MM.1S (cell line): ENCODE data around the gene EID3.

ENCODE experiments used
- DNase-seq: peaks from one replicate; pipeline ENCODE4 v3.0.0-alpha.2; 2015
- H2AFZ ChIP-seq: fragments of 300-600 bp; sonication (generic); 2 replicates; pipeline ENCODE4 v1.6.0; 2016; ENCODE audit warnings: antibody characterized with exemption, low read length
- H3F3A ChIP-seq: fragments of 300-600 bp; sonication (generic); 2 replicates; pipeline ENCODE4 v1.6.1; 2016; ENCODE audit warnings: mild to moderate bottlenecking, antibody characterized with exemption, low read length, moderate library complexity, mixed read lengths; ENCODE audit not compliant: insufficient read depth
- H3K27ac ChIP-seq: fragments of 300-600 bp; sonication (generic); 2 replicates; pipeline ENCODE4 v1.5.1; 2016; ENCODE audit warnings: mild to moderate bottlenecking, low read length
- H3K27me3 ChIP-seq: fragments of 300-600 bp; sonication (generic); replicated peaks from 2 replicates; pipeline ENCODE4 v1.6.0; 2016; ENCODE audit warnings: low read length; ENCODE audit not compliant: insufficient read depth
- H3K36me3 ChIP-seq: fragments of 300-600 bp; sonication (generic); replicated peaks from 2 replicates; pipeline ENCODE4 v1.6.1; 2016; ENCODE audit warnings: mild to moderate bottlenecking, low read length, mixed read lengths; ENCODE audit not compliant: insufficient read depth
- H3K4me1 ChIP-seq: fragments of 300-600 bp; sonication (generic); 2 replicates; pipeline ENCODE4 v1.6.1; 2016; ENCODE audit warnings: low read length, mixed read lengths
- H3K4me2 ChIP-seq: fragments of 300-600 bp; sonication (generic); 2 replicates; pipeline ENCODE4 v1.6.0; 2016; ENCODE audit warnings: low read depth, low read length
- H3K4me3 ChIP-seq: fragments of 300-600 bp; sonication (generic); 2 replicates; pipeline ENCODE4 v1.5.1; 2016; ENCODE audit warnings: low read length, mixed read lengths
- H3K79me2 ChIP-seq: fragments of 300-600 bp; sonication (generic); 2 replicates; pipeline ENCODE4 v1.6.1; 2016; ENCODE audit warnings: mixed run types, low read length, mixed read lengths
- H3K9ac ChIP-seq: fragments of 300-600 bp; sonication (generic); 2 replicates; pipeline ENCODE4 v1.6.1; 2016; ENCODE audit warnings: low read length, mixed read lengths
- H3K9me2 ChIP-seq: fragments of 300-600 bp; sonication (generic); replicated peaks from 2 replicates; pipeline ENCODE4 v1.6.1; 2016; ENCODE audit warnings: mild to moderate bottlenecking, low read length, mixed read lengths; ENCODE audit not compliant: insufficient read depth
- H3K9me3 ChIP-seq: fragments of 300-600 bp; sonication (generic); replicated peaks from 2 replicates; pipeline ENCODE4 v1.6.1; 2016; ENCODE audit warnings: mild to moderate bottlenecking, low read length, mixed read lengths; ENCODE audit not compliant: insufficient read depth
- H4K20me1 ChIP-seq: fragments of 300-600 bp; sonication (generic); 2 replicates; pipeline ENCODE4 v1.6.1; 2016; ENCODE audit warnings: mild to moderate bottlenecking, low read length, moderate library complexity, mixed read lengths; ENCODE audit not compliant: insufficient read depth
- CTCF ChIP-seq: fragments of 300-600 bp; sonication (generic); IDR thresholded peaks from 2 replicates; pipeline ENCODE4 v1.5.1; 2016; ENCODE audit warnings: antibody characterized with exemption, low read length, mixed read lengths
- EZH2 ChIP-seq: fragments of 300-600 bp; sonication (generic); optimal IDR thresholded peaks from 2 replicates; pipeline ENCODE3; 2017; ENCODE audit warnings: low read depth, mild to moderate bottlenecking, antibody characterized with exemption, low read length, mixed read lengths
- EZH2phosphoT487 ChIP-seq: fragments of 300-600 bp; sonication (generic); IDR thresholded peaks from 2 replicates; pipeline ENCODE4 v1.6.1; 2018; ENCODE audit warnings: antibody characterized with exemption, low read length

The EID3 gene

GRCh38 chr12:104285740-104286515 is 17.6 kb upstream of the EID3 start:
- Histone ChIP-seq H4K20me1 (no peaks in the 10 kb centered on the region), H3K36me3 (no peaks in the 10 kb centered on the region; the same call in 1 of the 2 replicates), H3K4me1 (peaks cover 12% of the 10 kb centered on the region), H3K27ac (peak overlapping the region; percentile 95), H3K79me2 (peaks cover 36% of the 10 kb centered on the region), H3K9me3 (no peaks in the 10 kb centered on the region), H3K27me3 (no peaks in the 10 kb centered on the region), H3K4me2 (peak overlapping the region; percentile 93), H2AFZ (peak overlapping the region; percentile 65), H3K9ac (peak overlapping the region; percentile 86), H3K9me2 (no peaks in the 10 kb centered on the region), H3K4me3 (peak overlapping the region; percentile 83), H3F3A (peaks cover 33% of the 10 kb centered on the region)
- TF ChIP-seq CTCF (no peak), EZH2phosphoT487 (no peak), EZH2 (no peak)
- no peak for DNase-seq

GRCh38 chr12:104286516-104287482 is 16.7 kb upstream of the EID3 start:
- DNase-seq, result peak; percentile 99
- peak overlapping the region; percentile 93 for H3K4me2 ChIP-seq
- no peaks in the 10 kb centered on the region for H3K27me3 ChIP-seq
- H2AFZ ChIP-seq, result peak overlapping the region; percentile 66
- H3F3A ChIP-seq, result peaks cover 33% of the 10 kb centered on the region
- H3K36me3 ChIP-seq, result no peaks in the 10 kb centered on the region; the same call in 1 of the 2 replicates
- peaks cover 42% of the 10 kb centered on the region for H3K79me2 ChIP-seq
- H4K20me1 ChIP-seq, result no peaks in the 10 kb centered on the region
- no peaks in the 10 kb centered on the region for H3K9me2 ChIP-seq
- TF ChIP-seq EZH2phosphoT487 (no peak), CTCF (no peak), EZH2 (no peak)
- peak overlapping the region; percentile 95 for H3K27ac ChIP-seq
- H3K9ac ChIP-seq, result peak overlapping the region; percentile 86
- H3K4me1 ChIP-seq, result peaks cover 12% of the 10 kb centered on the region
- no peaks in the 10 kb centered on the region for H3K9me3 ChIP-seq
- H3K4me3 ChIP-seq, result peak overlapping the region; percentile 83

GRCh38 chr12:104288635-104289274 is 14.8 kb upstream of the EID3 start:
- Histone ChIP-seq H3K9ac (peak overlapping the region; percentile 86), H3K27ac (peak overlapping the region; percentile 95), H3K4me3 (peak overlapping the region; percentile 83), H3K9me2 (no peaks in the 10 kb centered on the region), H3K9me3 (no peaks in the 10 kb centered on the region), H3K27me3 (no peaks in the 10 kb centered on the region), H3K79me2 (peaks cover 62% of the 10 kb centered on the region), H3K4me1 (peaks cover 12% of the 10 kb centered on the region), H3K36me3 (no peaks in the 10 kb centered on the region; the same call in 1 of the 2 replicates), H4K20me1 (no peaks in the 10 kb centered on the region), H3F3A (peaks cover 33% of the 10 kb centered on the region), H2AFZ (peak overlapping the region; percentile 6; the same call in 1 of the 2 replicates), H3K4me2 (peak overlapping the region; percentile 93)
- no peak for TF ChIP-seq EZH2phosphoT487
- no peak for TF ChIP-seq CTCF
- no peak for TF ChIP-seq EZH2
- peak; percentile 95 for DNase-seq
